GM19397 (cell line): Measurements from ENCODE around the gene MOSPD2.

Source experiments
- ATAC-seq: cut with Tn5 transposase; IDR thresholded peaks from one replicate; pipeline ENCODE4 v1.9.1; 2021; ENCODE audit warnings: mild to moderate bottlenecking, moderate library complexity; ENCODE audit not compliant: unreplicated experiment

MOSPD2 gene

GRCh38 chrX:14872851-14873675 is at the start of gene MOSPD2, which contains the start of gene FANCB:
Gene MOSPD2, plus strand, starts transcription at chrX:14873421. Its CDS starts 108 bp downstream, at chrX:14873529.
Gene FANCB, minus strand, starts transcription at chrX:14873069. Its CDS starts 7,559 bp downstream, at chrX:14865510.
- peak; percentile 97 for ATAC-seq

- no peak for ATAC-seq
Observed at GRCh38 chrX:14825851-14826250, 47.4 kb upstream of the MOSPD2 start.

DNA sequence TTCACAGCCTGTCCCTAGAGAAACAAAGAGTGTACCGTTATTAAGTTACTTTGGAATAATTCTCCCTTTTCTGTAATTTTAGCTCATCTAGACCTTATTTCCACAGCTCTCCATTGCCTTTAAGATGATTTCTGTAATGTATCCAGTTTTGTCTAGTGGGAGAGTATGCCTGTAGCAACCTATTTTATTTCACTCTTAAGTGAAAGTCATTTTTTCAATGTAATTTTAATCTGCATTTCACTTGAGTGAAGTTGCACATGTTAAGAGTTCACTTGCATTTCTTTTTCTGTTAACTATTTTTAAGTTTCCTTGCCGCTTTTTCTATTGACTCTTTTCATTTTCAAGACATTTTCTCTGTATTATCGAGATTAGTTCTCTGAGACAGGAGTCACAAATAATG is 46.9 kb upstream of the MOSPD2 start:
- no peak for ATAC-seq

DNA sequence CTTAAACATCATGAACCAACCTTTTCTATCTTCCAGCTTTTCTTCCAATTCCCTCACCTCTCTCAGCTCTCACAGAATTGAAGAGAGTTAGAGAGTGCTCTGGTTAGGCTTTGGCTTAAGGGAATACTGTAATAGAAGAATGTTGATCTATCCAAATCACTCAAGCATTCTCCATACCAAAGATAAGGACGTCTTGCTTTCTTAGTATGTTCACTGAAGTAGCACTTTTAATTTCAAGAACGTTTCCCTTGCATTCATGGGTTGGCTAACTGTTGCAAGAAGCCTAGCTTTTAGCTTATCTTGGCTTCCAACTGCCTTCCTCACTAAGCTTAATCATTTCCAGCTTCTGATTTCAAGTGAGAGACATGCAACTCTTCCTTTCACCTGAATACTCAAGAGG is 43.6 kb upstream of the MOSPD2 start:
- no peak for ATAC-seq

DNA sequence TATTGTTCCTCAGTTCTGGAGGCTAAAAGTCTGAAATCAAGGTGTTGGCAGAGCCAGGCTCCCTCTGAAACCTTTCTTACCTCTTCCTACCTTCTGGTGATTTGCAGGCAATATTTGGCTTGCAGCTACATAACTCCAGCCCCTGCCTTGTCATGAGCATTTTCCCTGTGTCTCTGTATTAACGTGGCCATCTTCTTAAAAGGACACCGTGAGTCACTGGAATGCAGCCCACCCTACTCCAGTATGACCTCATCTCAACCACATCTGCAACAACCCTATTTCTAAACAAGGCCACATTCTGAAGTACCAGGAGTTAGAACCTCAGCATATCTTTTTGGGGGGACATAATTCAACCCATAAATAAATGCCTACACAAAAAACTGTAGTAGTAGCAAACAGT is 41.1 kb upstream of the MOSPD2 start:
- no peak for ATAC-seq

DNA sequence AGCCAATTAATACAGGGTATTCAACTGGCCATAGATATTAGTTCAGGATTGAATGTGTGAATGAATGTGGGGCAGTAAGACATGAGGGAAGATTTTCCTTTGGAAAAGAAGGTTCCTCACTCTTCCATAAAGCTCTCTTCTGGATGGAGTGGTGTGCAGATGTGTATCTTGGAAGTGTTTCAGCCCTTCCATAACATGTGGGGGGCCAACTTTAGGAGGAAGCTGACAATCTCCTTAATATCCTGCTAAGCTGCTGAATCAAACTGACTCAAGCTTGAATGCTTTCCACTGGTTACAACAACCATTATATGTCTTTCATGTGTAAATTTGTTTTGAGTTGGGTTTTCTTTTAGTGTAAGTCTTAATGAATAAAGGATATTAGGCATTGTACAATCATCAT is 40.6 kb upstream of the MOSPD2 start:
- ATAC-seq, result no peak

DNA sequence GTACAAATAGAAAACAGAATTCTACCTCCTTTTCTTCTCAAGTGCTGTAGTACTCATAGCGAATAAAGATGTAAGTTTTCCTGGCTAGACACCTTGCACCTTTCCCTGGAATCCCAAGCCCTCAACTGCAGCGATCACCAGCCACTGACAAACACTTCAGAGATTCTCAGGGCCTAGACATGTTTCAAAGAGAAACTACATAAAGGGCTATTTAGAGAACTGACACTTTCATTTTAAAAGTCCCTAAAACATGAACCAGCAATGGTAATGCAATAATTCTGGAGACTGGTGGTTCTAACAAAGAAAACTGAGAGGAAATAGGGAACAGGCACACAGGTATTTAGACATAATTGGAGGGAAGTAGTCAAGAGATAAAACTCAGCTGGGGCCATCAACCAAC is 36.1 kb upstream of the MOSPD2 start:
- no peak for ATAC-seq

DNA sequence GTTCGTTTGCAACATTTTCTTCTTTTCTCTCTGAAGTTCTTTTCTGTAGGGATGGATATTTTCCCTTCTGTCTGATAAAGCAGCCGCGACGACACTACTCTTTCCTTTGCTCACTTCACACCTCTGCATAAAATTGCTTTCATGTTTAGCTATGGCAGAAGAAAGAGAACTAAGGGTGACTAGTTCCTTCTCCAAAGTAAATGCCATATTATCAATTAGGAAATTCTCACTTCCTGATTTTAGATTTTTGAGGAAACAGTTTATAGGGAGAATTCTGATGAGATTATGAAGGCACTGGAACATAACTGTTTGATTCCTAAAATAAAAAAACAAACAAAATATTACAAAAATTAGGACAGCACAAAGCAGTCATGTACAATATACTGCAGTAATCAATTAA is 29.6 kb upstream of the MOSPD2 start:
- no peak for ATAC-seq

DNA sequence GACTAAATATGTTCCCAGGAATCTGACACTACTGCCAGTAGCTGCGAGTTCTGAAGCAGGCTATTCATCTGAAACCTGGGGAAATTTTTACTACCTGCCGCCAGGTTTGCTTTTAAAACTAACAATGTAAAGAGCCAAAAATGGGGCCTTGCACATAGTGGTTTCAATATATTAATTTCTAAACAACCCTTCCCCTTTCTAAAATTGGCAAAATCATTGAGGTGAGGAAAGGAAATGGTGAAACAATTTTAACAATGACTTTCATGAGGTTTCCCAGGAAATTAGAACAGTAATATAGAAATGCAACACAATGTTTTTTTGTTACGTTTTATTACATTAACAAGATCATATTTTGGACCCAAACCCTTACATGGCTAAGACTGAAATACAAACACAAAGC is 21.7 kb upstream of the MOSPD2 start:
- ATAC-seq, result no peak

- no peak for ATAC-seq
Observed at GRCh38 chrX:14864631-14865030, 8.6 kb upstream of the MOSPD2 start.

GRCh38 chrX:14865201-14865600 is 8.0 kb upstream of the MOSPD2 start:
- ATAC-seq, result no peak

- ATAC-seq, result no peak
Observed at GRCh38 chrX:14871767-14872166, 1.5 kb upstream of the MOSPD2 start.

DNA sequence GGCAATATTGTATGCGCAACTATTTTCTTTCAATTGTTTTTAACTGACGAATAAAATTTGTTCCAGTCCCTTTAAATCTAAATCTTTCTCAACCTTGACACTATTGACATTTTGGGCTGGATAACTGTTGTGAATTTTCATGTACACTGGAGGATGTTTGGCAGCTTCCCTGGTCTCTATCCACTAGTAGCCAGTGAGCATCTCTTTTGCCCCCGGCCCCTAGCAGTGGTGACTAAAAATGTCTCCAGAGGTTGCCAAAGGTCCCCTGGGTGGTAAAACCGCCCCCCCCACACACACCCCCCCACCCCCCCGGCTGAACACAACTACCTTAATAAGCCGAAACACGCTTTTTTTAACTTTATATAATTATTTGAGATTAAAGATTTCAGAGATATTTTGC is 866 bp upstream of the MOSPD2 start:
- no peak for ATAC-seq

DNA sequence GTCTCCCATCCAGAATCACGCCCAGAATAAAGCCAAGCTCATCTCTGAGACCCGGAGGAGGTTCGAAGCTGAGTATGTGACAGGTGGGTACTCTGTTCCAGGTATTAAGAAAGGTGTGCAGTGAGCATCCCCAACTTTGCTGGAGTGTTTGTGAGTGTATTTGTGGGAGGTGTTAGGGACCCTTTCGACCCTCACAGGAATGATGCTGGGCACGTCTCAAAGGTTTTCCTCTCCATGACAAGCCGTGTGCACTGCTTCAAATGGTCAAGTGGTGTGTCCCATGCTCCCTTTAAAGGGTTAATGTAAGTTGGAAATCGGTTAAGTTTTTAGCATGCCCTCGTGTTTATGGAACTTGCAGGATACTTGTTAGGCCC is 442 bp downstream of the MOSPD2 start:
- no peak for ATAC-seq

DNA sequence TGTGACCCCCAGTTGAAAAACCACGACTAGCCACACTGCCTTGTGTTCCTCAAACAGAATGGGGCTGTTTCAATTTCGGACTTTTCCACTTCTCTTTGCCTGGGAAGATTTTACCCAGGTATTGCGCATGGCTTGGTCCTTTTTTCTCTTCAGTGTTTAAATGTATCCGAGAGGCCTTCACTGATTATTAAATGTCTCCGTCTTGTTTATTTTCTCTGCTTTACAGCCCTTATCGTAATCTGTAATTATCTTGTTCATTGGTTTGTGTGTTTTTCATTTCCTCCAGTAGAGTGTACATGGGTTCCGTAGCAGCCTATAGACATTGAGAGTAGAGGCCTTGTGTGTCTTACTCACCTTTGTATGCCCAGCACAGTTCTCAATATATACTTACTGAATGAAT is 2.4 kb downstream of the MOSPD2 start:
- ATAC-seq, result no peak

- no peak for ATAC-seq
Observed at GRCh38 chrX:14883826-14884225, 10.6 kb downstream of the MOSPD2 start.

DNA sequence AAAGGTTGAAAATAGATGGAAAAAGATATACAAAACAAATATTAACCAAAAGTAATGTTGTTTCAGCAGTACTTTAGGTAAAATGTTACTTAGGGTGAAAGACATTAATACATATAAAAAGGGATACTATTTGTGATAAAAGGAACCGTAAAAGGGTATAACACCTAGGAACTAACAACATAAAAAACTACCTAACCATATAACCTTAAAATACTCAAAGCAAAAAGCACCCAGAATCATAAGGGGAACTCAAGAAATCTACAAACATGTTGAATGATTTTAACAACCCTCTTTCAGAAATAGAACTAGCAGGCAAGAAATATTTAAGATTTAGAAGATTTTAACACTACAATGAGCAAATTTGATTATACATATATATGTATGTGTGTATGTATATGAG is 11.5 kb downstream of the MOSPD2 start:
- ATAC-seq, result no peak

- ATAC-seq, result no peak
Observed at GRCh38 chrX:14886252-14886651, 13.0 kb downstream of the MOSPD2 start.

DNA sequence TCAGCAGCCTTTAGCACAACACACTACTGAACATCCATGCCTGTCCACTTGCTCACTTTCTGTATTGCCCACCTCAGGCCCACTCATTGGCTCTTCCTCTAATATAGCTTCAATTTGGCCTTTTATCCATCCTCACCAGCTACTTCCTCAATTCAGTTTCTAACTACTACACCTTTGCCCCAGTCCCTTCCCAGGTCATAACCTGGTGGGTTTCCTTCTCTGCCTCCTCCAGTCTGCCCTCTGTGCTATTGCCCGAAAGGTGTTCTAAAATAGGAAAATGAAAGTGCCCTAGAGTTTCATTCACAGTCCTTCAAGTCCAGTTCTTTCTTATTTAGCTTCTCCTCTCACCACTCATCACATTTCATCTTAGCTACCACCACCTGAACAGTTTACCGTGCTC is 23.1 kb downstream of the MOSPD2 start:
- ATAC-seq, result no peak

DNA sequence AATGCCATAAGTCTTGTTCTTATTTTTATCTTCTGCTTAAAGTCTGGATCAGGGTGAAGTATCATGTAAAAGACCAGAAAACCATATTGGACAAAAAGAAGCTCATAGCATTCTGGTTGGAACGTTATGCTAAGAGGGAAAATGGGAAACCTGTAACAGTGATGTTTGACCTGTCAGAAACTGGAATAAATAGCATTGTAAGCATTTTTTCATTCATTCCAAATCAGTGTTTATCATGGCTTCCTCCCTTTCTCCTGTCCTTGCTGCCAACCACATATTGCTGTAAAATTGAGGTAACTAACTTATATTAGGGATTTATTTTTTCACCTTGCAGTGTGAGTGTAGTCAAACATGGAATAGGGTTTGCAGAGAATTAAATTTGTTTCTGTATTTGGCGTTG is 23.8 kb downstream of the MOSPD2 start:
- ATAC-seq, result no peak

- no peak for ATAC-seq
Observed at GRCh38 chrX:14899607-14900006, 26.4 kb downstream of the MOSPD2 start.

DNA sequence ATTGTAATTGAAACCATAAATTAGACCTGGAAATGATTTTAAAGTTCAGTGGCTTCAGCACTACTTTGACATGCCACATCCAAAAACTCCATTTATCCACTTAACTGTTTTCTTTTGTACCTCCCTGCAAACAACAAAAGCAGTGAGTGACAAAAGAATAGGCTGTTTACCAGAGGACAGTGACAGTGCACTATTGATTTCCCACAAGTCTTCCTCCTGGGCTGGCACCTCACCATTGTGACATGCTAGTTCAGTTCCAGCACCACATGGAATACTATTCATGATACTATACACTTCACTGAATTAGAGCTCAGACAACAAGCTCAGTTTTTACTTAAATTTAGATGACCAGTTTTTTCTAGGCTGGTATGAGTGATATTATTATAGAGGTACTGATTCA is 29.3 kb downstream of the MOSPD2 start:
- no peak for ATAC-seq

DNA sequence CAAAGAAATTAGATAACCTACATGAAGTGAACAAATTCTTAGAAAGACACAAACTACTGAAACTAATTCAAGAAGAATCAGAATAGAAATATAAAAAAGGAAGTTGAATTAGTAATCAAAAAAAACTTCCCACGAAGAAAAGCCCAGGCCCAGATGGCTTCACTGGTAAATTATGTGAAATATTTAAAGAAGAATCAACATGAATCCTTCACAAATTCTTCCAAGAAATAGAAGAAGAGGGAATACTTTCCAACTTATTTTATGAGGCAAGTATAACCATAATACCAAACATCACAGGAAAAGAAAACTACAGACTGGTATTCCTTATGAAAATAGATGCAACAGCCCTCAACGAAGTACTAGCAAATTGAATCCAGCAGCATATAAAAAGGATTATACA is 30.7 kb downstream of the MOSPD2 start:
- no peak for ATAC-seq
